PC-9 (cell line): Measurements from ENCODE around the gene LMF1. TPM values are rescaled to one million over a fixed set of nuclear protein-coding genes. Genes with fewer than 3 reads are reported as not detected.

ENCODE experiments used
- BruUV-seq: library from RNA; stranded (reverse); fragments of 400-500 nt; replicated peaks from 2 replicates; lab custom pipeline; 2021; lab: Mats Ljungman, UMichigan
- CTCF ChIA-PET: fragments of 300-600 bp; sonication (Branson Sonifier 250); formaldehyde crosslinking; loops from one replicate; lab custom pipeline; 2022; ENCODE audit warnings: antibody characterized with exemption; lab: Charles Lee
- POLR2A ChIA-PET: fragments of 300-600 bp; sonication (Branson Sonifier 250); formaldehyde crosslinking; loops from one replicate; lab custom pipeline; 2022; ENCODE audit warnings: antibody characterized with exemption; ENCODE audit not compliant: unreplicated experiment; lab: Charles Lee
- DNase-seq, 2 experiments: peaks; one replicate each; pipeline versions ENCODE4 v3.0.0 to v3.0.0-alpha.2; 2015 to 2022; ENCODE audit warnings: mixed read lengths in 1 of 2
- H2AFZ ChIP-seq: fragments of 200-600 bp; sonication (generic); 2 replicates; pipeline ENCODE4 v1.8.1; 2017; ENCODE audit warnings: antibody characterized with exemption
- H3F3A ChIP-seq: fragments of 200-600 bp; sonication (generic); 2 replicates; pipeline ENCODE4 v1.8.1; 2017; ENCODE audit warnings: antibody characterized with exemption, mild to moderate bottlenecking, low read depth; ENCODE audit not compliant: insufficient read depth
- H3K27ac ChIP-seq: fragments of 200-600 bp; sonication (generic); 2 replicates; pipeline ENCODE4 v1.6.1; 2016; ENCODE audit warnings: mixed run types
- H3K27me3 ChIP-seq: fragments of 200-600 bp; sonication (generic); 2 replicates; pipeline ENCODE4 v1.6.1; 2016; ENCODE audit warnings: low read depth, mixed run types; ENCODE audit not compliant: insufficient read depth
- H3K36me3 ChIP-seq: fragments of 200-600 bp; sonication (generic); 2 replicates; pipeline ENCODE4 v1.6.1; 2016; ENCODE audit warnings: low read depth, mixed run types
- H3K4me1 ChIP-seq: fragments of 200-600 bp; sonication (generic); replicated peaks from 2 replicates; pipeline ENCODE4 v1.6.1; 2016; ENCODE audit warnings: mixed run types; ENCODE audit not compliant: insufficient read depth
- H3K4me2 ChIP-seq: fragments of 200-600 bp; sonication (generic); 2 replicates; pipeline ENCODE4 v1.6.1; 2017; ENCODE audit warnings: mixed run types
- H3K4me3 ChIP-seq: fragments of 200-600 bp; sonication (generic); 2 replicates; pipeline ENCODE4 v1.6.1; 2016; ENCODE audit warnings: mixed run types
- H3K79me2 ChIP-seq: fragments of 200-600 bp; sonication (generic); 2 replicates; pipeline ENCODE4 v1.6.1; 2017; ENCODE audit warnings: low read depth, mixed run types
- H3K9me2 ChIP-seq: fragments of 200-600 bp; sonication (generic); 2 replicates; pipeline ENCODE4 v1.8.1; 2017; ENCODE audit warnings: mild to moderate bottlenecking; ENCODE audit not compliant: insufficient read depth
- H3K9me3 ChIP-seq: fragments of 200-600 bp; sonication (generic); 2 replicates; pipeline ENCODE4 v1.8.1; 2016; ENCODE audit warnings: low read depth; ENCODE audit not compliant: insufficient read depth
- H4K20me1 ChIP-seq: fragments of 200-600 bp; sonication (generic); 2 replicates; pipeline ENCODE4 v1.8.1; 2017; ENCODE audit not compliant: insufficient read depth
- CTCF ChIP-seq: fragments of 200-600 bp; sonication (generic); conservative IDR thresholded peaks from 2 replicates; pipeline ENCODE4 v1.6.1; 2017; ENCODE audit warnings: mixed run types, antibody characterized with exemption, mild to moderate bottlenecking, moderate library complexity
- EZH2 ChIP-seq: fragments of 200-600 bp; sonication (generic); IDR thresholded peaks from 2 replicates; pipeline ENCODE4 v1.8.0; 2017; ENCODE audit warnings: antibody characterized with exemption, low read depth
- intact Hi-C: fragments of 100-400 bp; cut with micrococcal nuclease; formaldehyde crosslinking; loops from one replicate; pipeline ENCODE4 v1.10.0; 2022; ENCODE audit not compliant: unreplicated experiment
- total RNA-seq: library from RNA; stranded (reverse); gene quantifications from 2 replicates; pipeline ENCODE4 v1.2.3, GENCODE V29; 2021

Gene LMF1
- total RNA-seq, 1 experiment from 2014 or later = 31.3 TPM

GRCh38 chr16:875182-876040, 95.4 kb downstream of the LMF1 start:
- TF ChIP-seq EZH2 (no peak), CTCF (no peak)
- Histone ChIP-seq H3K4me2 (no peak overlapping the region), H3K79me2 (no peaks in the 10 kb centered on the region), H3K9me3 (no peaks in the 10 kb centered on the region), H3K9me2 (no peaks in the 10 kb centered on the region), H2AFZ (no peak overlapping the region), H3F3A (no peaks in the 10 kb centered on the region), H4K20me1 (peaks cover 2% of the 10 kb centered on the region; the same call in 1 of the 2 replicates), H3K27ac (no peak overlapping the region), H3K27me3 (peaks cover 16% of the 10 kb centered on the region), H3K4me1 (no peaks in the 10 kb centered on the region), H3K4me3 (no peak overlapping the region), H3K36me3 (no peaks in the 10 kb centered on the region)
- no TSS peak for BruUV-seq
- intact Hi-C loops = no loop called here
- POLR2A ChIA-PET = no interaction called here
- CTCF ChIA-PET = no interaction called here
- no peak for DNase-seq

DNA sequence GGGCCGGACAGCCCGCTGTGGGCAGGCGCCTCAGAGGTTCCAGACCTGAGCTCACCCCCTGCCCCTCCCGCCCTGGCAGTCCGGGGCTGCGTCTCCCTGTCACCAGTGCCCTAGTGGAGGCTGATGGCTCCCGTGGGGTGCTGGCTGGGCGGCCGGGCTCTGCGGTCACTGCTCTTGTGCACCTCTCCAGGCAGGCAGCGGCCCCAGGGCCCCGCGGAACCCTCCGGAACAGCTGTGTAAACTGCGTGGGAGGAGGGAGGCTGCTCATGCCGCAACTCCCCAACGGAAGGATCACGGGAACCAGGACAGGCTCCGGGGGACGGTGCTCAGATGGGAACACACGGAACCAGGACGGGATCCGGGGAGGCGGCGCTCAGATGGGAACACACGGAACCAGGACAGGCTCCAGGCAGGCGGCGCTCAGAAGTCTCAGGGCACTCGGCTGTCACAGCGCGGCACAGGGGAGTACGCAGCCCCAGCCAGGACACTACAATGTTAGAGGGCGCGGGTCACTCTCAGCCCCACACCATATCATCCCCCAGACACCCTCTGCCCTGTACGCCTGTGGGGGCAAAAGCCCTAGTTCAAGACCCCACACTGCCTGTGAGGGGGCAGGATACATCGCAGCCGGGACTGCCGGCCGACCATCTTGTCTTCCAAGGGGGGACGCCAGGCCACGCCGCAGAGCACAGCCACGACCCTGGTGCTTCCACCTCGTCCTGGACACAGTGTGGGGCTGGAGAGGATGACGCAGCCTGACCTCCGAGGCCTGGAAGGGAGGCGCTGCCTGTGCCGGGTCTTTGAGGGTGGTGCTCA, 96.2 kb downstream of the LMF1 start:
- no peaks in the 10 kb centered on the region for H3K36me3 ChIP-seq
- peaks cover 8% of the 10 kb centered on the region for H3K27me3 ChIP-seq
- intact Hi-C loops = no loop called here
- no TSS peak for BruUV-seq
- no peak overlapping the region for H3K4me3 ChIP-seq
- ChIA-PET POLR2A (interaction anchor here (0.6 kb wide), 1 partner anchor 155 kb away, joined by 4 read pairs; no protein-coding TSS in a partner anchor), CTCF (no interaction called here)
- no peaks in the 10 kb centered on the region for H3K9me2 ChIP-seq
- no peak overlapping the region for H3K4me2 ChIP-seq
- no peaks in the 10 kb centered on the region for H3K79me2 ChIP-seq
- H4K20me1 ChIP-seq = peaks cover 2% of the 10 kb centered on the region; the same call in 1 of the 2 replicates
- H3K27ac ChIP-seq = no peak overlapping the region
- no peak overlapping the region for H2AFZ ChIP-seq
- H3K9me3 ChIP-seq = no peaks in the 10 kb centered on the region
- no peak for TF ChIP-seq EZH2
- no peak for TF ChIP-seq CTCF
- H3F3A ChIP-seq = no peaks in the 10 kb centered on the region
- no peaks in the 10 kb centered on the region for H3K4me1 ChIP-seq
- DNase-seq = no peak

DNA sequence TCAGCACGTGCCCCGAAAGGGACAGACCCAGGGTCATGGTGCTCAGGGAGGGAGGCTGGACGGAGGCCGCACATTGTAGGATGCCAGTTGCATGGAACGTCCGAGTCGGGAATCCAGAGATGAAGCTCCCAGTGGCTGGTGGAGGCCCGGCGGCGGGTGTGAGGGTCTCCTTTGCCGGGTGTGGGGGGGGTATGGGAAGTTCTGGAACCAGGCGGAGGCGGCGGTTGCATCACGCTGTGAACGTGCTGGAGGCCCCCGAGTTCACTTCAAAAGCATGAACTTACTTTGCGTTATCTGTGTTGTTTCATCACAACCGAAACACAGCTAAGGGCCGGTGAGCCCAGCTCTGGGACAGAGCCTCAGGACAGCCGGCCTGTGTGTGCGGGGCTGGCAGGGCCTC, 96.9 kb downstream of the LMF1 start:
- Histone ChIP-seq H3K36me3 (no peaks in the 10 kb centered on the region), H3F3A (no peaks in the 10 kb centered on the region), H3K27me3 (peaks cover 8% of the 10 kb centered on the region), H3K4me2 (no peak overlapping the region), H3K27ac (no peak overlapping the region), H2AFZ (no peak overlapping the region), H3K79me2 (no peaks in the 10 kb centered on the region), H3K4me3 (no peak overlapping the region), H3K9me2 (no peaks in the 10 kb centered on the region), H4K20me1 (peaks cover 2% of the 10 kb centered on the region; the same call in 1 of the 2 replicates), H3K9me3 (no peaks in the 10 kb centered on the region), H3K4me1 (no peaks in the 10 kb centered on the region)
- ChIA-PET POLR2A (interaction anchor here (0.6 kb wide), 1 partner anchor 154 kb away, joined by 4 read pairs; no protein-coding TSS in a partner anchor), CTCF (no interaction called here)
- BruUV-seq = no TSS peak
- TF ChIP-seq CTCF (no peak), EZH2 (no peak)
- no peak for DNase-seq
- intact Hi-C loops = no loop called here
